Islet precursor cell (in vitro differentiated cells): ENCODE results near the gene GNRHR.
"Not testable (repeated sequence)": the region's sequence is repeated elsewhere in the genome, so short reads cannot be mapped to it uniquely, and the experiment has no call there.

ENCODE experiments used
- DNase-seq: peaks from one replicate; pipeline ENCODE4 v3.0.0-alpha.2; 2018

Gene GNRHR, protein sequence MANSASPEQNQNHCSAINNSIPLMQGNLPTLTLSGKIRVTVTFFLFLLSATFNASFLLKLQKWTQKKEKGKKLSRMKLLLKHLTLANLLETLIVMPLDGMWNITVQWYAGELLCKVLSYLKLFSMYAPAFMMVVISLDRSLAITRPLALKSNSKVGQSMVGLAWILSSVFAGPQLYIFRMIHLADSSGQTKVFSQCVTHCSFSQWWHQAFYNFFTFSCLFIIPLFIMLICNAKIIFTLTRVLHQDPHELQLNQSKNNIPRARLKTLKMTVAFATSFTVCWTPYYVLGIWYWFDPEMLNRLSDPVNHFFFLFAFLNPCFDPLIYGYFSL

DNA sequence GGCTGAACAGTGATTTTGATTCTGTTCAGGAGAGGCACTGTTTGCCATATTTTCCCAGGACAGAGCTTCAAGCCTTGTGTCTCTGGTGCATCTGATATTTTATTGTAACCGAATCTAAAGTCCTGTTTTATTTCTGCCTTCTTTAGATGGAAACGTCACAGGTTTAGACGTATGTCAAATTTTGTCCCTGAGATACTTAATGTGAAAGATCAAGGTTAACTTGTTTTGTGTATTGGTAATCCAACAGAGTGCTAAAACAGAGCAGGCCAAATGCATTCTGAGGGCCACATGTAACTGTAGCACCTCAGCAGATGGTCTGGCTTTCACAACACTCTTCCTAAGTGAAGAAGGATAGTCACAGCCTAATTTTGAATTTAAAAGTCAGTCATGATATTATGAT, at the start of gene GNRHR:
TSS of gene GNRHR (minus strand) at position 101 of the 400 bp plus-strand sequence. CDS start at position 48, 53 bp downstream.
- no peak for DNase-seq

DNA sequence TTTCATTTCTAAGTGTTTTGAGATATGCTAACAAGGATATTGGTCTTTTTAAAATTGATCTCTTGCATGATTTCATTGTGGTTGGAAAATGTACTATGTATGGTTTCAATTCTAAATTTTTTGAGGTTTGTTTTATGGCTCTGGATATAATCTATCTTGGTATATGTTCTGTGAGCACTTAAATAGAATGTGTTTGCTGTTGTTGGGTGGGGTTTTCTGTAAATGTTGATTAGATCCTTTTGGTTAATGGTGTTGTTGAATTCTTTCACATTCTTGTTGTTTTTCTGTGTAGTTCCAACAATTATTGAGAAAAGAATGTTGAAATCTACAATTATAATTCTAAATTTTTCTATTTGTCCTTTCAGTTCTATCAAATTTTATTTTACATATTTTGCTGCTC, 42.6 kb upstream of the GNRHR start:
- no peak for DNase-seq

DNA sequence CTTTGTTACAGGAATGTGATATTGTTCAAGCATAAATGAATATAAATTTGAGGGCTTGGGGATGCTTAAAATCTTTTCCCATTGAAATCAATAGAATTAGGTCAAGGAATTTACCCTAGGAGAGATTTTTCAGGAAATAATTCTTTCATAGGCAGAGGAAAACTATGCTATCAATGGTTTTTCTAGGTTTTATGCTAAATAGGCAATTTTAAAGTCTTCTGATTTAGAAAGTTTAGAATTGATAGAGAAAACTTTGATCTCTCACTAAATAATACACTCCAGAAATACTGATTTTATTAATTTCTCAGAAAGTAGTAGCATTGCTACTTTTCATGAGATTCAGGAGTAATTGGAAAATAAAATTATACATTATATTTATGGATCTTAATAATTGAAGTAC, 36.5 kb upstream of the GNRHR start:
- no peak for DNase-seq

DNA sequence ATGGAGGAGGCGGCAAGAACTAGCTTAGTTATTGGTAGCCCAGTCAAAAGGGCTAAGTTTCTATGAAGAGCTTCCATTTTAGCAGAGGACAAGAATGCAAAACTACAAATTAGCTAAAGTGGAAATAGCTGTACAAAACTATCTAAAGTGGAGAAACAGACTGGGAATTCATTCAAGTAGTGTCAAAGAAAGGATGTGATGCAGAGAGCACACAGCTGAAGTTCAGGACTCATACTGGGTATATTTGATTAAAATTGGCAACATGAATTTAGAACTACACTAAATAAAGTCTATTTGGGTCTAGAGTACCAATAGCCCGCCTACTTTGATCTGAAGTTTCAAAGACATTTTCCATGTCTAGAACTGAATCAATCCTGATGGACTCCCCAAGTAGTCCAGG, 33.1 kb upstream of the GNRHR start:
- no peak for DNase-seq

DNA sequence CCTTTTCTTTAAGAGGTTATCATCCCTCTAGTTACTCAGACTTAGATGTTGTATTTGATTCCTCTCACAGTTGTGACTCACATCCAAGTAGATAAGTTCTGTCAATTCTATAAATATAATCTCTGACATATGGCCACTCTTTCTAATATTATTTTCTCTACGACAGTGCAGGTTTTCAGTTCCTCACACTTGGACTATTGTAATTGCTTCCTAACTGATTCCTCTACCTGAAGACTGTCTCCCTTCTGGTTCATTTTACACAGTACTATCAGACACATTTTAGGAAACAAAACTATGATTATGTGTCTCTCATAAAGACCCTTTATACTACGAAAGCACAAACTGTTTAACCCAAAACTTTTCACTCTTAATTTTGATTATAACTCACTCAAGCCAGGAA, 31.3 kb upstream of the GNRHR start:
- DNase-seq = no peak

DNA sequence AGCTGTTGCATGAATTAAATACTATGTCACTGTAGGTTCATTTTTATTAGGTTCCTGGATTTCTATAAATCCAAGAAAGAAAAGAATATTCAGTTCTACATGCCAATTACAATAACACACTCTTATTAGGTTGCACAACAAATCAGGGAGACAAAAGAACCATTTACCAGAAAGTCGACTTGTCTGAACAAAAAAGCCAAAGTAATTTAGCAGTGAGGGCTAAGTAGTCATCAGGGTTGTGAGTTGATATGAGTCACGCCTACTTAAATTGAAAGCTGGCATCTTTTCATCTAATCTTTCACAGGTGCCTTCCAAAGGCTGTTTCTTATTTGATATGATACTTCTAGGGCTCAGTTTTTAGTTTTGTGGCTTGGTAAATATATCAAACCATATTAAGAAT, 25.4 kb upstream of the GNRHR start:
- no peak for DNase-seq

DNA sequence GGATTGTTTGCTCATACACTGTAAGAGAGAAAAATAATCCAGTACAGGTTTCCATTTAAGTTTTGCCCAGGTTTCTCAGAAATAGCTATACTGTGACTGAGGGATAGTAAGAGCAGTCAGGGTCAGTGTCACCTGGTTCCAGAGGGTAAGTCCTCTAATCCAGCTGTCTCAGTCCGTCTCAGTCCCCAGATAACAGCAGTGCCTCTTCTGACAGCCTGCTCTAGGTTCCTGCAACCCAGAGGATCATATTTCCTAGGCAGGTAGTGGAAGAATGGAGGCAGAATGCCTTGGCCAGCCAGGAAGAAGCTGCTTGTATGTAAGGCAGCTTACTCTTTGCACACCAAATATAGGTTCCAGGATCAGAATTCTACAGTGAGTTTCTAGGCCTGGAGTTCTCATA, 22.6 kb upstream of the GNRHR start:
- DNase-seq = no peak

DNA sequence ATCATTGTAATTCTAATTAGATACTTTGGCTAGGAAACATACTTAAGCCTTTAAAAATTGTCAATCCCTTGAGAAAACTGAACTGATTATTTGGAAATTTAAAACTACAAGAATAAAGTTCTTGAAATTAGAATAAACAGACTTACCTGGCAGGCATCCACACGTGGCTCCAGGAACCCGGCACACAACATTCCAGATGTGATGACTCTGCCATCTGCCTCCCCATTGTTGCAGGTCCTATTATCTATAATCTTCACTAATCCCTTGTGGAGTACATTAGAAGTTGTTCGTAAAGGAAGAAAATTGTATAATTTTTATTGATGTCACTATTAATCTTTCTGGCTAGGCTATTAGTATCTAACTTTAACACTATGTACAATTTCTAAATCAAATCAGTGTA, 16.2 kb upstream of the GNRHR start:
- DNase-seq = peak; percentile 59

DNA sequence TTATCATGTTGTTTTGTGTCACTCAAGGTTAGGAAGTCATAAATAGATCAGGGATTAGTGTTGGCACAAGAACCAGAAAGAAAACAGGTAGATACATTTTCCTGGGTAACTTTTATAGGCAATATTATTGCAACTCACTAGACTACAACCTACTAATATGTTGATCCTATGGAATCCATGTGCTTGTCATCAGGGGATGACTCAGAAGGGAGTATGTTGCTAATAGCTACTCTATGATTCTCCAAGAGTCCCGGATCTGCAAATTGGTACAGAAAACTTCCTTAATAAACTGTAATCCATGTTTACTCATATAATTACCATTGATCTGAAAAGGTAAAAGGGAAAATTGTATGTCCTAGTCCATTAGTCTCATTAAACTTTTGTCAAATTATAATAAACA, 11.7 kb upstream of the GNRHR start:
- DNase-seq = no peak

DNA sequence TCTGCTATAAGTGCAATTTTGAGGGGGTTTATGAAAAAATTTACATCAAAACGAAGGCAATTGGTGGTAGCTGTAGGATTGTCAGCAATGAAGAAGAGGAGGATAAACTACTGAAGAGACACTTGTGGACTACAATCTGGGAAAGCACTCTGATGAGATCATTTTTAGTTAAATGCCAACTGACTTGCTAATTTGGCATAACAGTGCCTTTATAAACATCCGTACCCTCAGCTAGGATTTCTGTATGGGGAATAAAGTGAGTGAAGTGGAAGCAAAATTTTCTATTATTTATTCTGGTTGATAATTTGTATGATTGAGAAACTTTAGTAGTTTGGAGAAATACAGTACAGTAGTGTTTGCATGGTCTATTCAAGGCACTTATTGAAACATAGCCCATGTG, 11.2 kb upstream of the GNRHR start:
- no peak for DNase-seq

DNA sequence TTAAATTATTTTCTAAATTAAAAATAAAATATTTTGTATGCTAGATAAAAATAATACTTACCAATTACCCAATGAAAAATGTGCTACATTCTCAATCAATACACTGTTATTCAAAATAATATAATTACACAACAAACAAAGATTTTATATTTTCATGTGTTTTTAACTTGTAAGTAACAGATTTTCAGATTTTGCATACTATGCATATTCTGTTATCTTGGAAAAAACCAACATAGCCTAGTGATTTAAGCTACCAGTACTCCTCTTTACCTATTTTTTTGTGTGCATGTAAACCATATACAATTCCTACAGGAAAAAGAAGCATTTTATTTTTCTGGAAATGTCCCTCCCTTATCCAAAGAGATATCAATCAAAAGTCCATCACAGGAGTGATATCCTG, 10.0 kb upstream of the GNRHR start:
- DNase-seq = no peak

DNA sequence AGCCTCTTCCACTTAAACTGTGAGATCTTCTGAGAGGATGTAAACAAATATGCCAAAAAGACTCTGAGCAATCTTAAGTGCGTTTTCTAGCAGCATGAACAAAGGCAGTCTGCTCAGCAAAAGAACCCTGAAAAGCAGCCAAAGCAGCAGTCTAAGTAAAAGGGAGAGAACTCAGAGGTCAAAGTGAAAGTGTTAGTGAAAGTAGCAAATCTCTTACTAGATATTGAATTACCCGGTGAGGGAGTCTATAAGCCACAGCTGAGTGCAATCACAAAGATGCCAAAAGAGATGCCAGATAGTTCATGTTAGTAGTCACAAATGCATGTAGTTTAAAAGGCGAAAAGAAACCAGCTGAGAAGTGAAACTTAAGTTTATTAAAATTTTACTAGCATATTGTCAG, 7.9 kb upstream of the GNRHR start:
- DNase-seq = no peak

DNA sequence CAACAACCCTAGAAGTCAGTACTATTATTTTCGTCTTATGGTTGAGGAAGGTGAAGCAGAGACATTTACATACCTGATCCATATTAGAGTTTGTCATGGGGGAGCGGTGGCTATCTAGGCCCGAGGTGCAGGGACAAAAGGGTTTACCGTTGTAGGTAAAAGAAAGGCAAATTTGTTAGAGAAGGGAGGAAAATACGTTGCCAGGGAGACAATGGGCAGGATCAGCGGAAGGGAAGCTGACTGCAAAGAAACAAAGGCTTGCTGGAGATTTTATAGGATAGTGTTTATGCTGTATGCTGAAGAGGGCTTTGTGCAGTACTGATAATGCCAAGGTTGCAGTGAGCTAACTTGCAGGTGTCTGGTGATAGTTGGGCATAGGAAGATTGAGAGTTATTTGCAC, 2.8 kb upstream of the GNRHR start:
- DNase-seq = not testable (repeated sequence)

DNA sequence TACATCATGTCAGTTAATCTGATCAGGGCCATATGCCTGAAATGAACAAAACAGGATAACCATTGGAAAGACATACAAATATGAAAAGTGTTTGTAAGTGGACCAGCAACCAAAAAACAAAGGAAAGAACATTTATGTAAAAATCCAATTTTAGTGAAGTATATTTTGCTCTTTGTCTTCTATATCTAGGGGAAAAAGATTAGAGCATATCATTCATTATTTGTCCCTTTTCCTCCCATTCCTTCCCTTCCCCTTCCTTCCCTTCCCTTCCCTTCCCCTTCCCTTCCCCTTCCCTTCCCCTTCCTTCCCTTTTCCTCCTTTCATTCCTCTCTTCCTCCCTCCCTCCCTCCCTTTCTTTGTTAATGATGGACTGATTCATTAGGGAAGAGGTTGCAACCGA, 1.8 kb upstream of the GNRHR start:
- no peak for DNase-seq

DNA sequence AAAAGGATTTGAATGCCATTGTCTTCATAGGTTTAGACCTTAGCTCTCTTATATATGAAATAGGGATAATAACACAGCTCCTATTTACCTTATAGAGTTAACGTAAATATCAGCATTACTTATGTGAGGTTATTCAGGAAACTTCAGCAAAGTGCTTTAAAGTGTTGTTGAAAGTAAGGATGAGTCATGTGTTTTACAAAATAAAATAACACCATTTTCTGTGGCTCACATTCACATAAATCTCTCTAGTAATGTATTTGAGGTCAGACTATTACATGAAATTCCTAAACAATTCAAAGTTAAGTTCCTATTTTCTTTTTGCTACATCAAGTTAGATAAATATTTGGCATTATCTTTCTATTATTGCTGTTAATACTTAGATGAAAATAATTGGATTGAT, 2.9 kb downstream of the GNRHR start:
- DNase-seq = no peak

DNA sequence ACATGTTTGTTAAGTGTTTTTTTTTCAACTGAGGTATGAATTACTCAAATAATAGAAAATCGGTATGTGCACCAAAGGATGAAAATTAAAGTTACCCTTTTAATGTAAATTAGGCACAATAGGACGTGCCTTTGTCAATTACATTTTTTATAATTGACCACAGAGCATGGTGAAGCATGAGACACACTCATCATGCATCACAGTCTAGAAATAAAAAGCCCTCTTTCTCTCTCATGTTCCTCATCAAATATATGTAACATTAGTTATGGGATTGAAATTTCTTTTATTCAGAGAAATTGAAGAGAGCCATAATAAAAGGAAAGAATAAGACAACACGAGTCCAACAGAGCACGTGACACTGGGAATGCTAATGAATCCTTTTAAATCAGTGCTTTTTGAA, 3.5 kb downstream of the GNRHR start:
- DNase-seq = no peak

DNA sequence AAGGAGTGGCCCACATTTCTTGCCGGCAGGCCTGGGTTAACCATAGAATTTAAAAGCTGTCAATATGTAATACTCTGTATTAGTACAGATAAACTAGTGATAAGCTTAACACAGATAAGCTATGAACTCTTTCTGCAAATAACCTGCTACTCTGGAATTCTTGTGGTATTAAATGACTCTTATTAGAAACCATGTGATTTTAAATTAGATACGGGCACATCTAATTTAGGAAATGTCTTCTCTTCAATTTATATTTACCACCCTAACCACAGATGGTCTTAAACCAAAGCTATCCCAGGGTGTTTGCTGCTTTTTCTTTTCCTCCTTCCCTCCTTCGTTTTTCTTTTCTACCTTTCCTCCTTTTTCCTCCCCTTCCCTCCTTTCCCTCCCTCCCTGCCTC, 4.9 kb downstream of the GNRHR start:
- DNase-seq = no peak

DNA sequence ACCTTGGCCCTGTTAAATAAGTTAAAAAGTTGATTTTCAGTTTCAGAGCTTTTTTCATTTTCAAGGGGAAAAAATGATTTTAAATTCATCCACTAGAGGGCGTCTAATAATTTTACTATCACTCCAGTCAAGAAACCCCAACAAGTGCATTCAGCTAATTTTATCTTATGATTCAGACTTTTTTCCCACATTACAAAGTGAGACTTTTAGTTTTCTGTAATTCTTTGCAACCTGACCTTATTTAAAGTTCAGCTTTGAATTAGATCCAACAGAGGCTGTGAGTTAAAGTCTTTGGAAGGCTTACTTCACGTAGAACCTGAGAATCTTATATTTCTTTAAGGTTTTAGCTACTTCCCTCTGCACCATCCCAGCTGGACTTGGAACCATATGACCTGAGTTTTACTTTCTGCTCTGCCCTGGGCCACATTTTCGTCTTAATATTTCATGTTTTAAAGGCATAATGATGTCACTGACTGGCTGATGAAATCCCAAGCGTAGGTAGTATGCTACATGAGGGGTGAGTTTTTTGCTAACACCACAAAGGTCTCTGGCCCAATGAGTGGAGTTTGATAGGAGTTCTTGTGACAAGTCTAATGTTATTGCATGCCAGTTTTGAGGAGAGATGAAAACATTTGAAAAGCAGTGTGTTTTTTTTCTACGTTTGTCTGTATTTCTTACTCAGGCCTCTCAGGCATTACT, 7.2 kb downstream of the GNRHR start:
- no peak for DNase-seq

DNA sequence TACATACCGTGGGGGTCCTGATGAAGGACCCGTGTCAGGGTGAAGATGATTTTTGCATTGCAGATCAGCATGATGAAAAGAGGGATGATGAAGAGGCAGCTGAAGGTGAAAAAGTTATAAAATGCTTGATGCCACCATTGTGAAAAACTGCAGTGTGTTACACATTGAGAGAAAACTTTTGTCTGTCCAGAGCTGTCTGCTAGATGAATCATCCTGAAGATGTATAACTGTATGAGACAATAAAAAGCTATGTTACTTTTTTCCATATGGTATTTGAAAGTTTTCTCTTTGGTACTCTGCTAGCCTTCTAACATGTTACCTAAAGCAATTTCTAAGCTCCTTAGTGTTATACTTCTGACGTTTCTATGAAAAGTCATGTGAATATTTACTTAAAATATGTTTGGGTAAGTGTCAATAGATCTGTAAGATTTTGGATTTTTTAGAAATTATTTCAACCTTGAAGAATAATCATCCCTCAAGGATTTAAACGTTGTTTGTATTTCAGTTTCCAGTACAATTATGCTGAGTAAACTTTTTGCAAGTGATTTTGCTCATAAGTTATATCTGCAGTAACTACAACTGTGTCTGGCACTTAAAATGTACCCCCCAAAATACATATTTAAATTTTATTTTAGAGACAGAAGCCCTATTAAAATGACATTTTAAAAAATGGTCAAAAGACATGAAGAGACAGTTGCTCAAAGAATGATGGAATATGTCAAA, 9.5 kb downstream of the GNRHR start:
- no peak for DNase-seq

DNA sequence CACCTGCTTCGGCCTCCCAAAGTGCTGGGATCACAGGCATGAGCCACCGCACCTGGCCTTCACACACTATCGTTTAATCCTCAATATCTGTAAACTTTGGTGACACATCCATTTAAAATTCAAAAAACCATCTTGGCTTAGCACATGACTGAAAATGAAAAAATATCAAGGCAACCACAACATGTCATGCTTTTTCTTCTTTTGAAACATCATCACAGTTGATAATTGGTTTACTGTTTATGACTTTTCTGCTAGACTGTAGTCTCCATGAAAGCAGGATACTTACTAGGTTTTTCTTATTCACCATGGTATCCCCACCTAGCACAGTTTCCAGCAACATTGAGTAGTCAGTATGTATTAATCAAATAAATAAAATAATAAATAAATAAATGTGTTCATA, 11.0 kb downstream of the GNRHR start:
- DNase-seq = no peak

DNA sequence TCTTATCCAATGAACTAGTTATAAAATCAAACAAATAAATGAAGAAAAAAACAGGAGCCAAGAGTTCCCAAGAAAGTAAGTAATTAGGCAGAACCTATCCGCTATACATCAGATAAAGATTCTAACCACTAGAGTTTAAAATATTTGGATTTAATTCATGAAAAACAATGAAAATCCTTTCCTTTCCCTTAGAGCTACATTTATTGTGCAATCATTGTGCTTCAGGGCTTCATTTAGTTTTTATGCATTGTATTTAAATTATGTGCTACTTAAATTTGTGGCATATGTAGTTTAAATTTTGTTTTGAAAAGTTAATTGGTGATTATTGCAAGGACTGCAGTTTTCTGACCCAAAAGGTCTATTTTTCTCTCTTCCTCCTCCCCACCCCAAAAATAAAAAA, 17.9 kb downstream of the GNRHR start:
- DNase-seq = no peak

DNA sequence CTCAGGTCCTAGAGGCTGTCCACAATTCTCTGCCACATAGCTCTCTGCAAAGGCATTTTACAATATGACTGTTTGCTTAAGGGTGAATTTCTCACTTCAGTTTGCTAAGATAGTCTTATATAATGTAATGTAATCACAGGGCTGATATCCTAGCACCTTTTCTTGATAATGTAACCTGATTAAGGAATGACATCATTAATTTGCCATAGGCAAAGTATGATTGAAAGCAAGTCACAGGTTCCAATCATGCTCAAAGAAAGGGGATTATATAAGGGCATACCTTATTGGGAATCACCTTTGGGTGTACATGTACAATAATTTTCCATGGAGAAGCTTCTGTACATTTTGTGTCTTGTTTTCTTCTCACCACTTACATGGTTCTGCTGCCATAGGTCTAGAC, 18.9 kb downstream of the GNRHR start:
- DNase-seq = no peak

DNA sequence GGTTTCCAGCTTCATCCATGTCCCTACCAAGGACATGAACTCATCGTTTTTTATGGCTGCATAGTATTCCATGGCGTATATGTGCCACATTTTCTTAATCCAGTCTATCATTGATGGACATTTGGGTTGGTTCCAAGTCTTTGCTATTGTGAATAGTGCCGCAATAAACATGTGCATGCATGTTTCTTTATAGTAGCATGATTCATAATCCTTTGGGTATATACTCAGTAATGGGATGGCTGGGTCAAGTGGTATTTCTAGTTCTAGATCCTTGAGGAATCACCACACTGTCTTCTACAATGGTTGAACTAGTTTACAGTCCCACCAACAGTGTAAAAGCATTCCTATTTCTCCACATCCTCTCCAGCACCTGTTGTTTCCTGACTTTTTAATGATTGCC, 23.7 kb downstream of the GNRHR start:
- not testable (repeated sequence) for DNase-seq
